ENCODE measurements around the gene PLXNA1.

- TF ChIP-seq CTCF (IDR thresholded peaks at IDR 0.05) (no peak), POLR2A (IDR thresholded peaks at IDR 0.05) (no peak)
These were observed 26.6 kb upstream of the PLXNA1 start for GRCh38 chr3:126956361-126956760.

Data from esophagus squamous epithelium (tissue), 4 donors.